GM12801 (cell line): ENCODE results near the gene VPS4A.

Source experiments
- CTCF ChIP-seq: IDR thresholded peaks from one replicate; pipeline ENCODE4 v1.5.1; 2011; ENCODE audit warnings: control low read depth; ENCODE audit not compliant: insufficient read length; ENCODE audit errors: extremely low read depth

The VPS4A gene

GRCh38 chr16:69310653-69311532, at the start of gene VPS4A:
VPS4A (plus strand) TSS chr16:69311350; CDS start chr16:69311512, 162 bp downstream.
- peak; percentile 1 for TF ChIP-seq CTCF

GRCh38 chr16:69266334-69267063, 44.7 kb upstream of the VPS4A start:
- no peak for TF ChIP-seq CTCF

GRCh38 chr16:69267633-69268032, 43.5 kb upstream of the VPS4A start:
- TF ChIP-seq CTCF = no peak

- TF ChIP-seq CTCF = no peak
Measured at GRCh38 chr16:69270395-69270794, 40.8 kb upstream of the VPS4A start.

GRCh38 chr16:69270831-69271230, 40.3 kb upstream of the VPS4A start:
- no peak for TF ChIP-seq CTCF

- no peak for TF ChIP-seq CTCF
Measured at GRCh38 chr16:69273009-69273408, 38.1 kb upstream of the VPS4A start.

- TF ChIP-seq CTCF = no peak
Measured at GRCh38 chr16:69274699-69275235, 36.4 kb upstream of the VPS4A start.
